ENCODE measurements around the gene MAN2C1.
"Not testable (repeated sequence)": the region's sequence is repeated elsewhere in the genome, so short reads cannot be mapped to it uniquely, and the experiment has no call there.

MAN2C1 gene

GRCh38 chr15:75354454-75354853, 14.0 kb downstream of the MAN2C1 start:
- H3K27ac ChIP-seq, result no peak overlapping the region

GRCh38 chr15:75353604-75354003, 14.8 kb downstream of the MAN2C1 start:
- no peak overlapping the region for H3K27ac ChIP-seq
- no peak for TF ChIP-seq CTCF (conservative IDR thresholded peaks at IDR 0.05)
- TF ChIP-seq ZFX (IDR thresholded peaks at IDR 0.05), result no peak

More at GRCh38 chr15:75354454-75354853, 14.0 kb downstream of the MAN2C1 start:
- no peak for TF ChIP-seq CTCF (conservative IDR thresholded peaks at IDR 0.05)
- no peak for TF ChIP-seq ZFX (IDR thresholded peaks at IDR 0.05)

- no peak overlapping the region for H3K27ac ChIP-seq
- TF ChIP-seq ZFX (IDR thresholded peaks at IDR 0.05), result no peak
- TF ChIP-seq CTCF (conservative IDR thresholded peaks at IDR 0.05), result no peak
Measured at GRCh38 chr15:75352186-75353080, 16.0 kb downstream of the MAN2C1 start.

GRCh38 chr15:75350601-75351361, 17.6 kb downstream of the MAN2C1 start:
- H3K27ac ChIP-seq, result no peak overlapping the region
- TF ChIP-seq ZFX (IDR thresholded peaks at IDR 0.05) (no peak), CTCF (conservative IDR thresholded peaks at IDR 0.05) (no peak)

GRCh38 chr15:75349851-75350588, 18.4 kb downstream of the MAN2C1 start:
- H3K27ac ChIP-seq, result no peak overlapping the region
- no peak for TF ChIP-seq CTCF (conservative IDR thresholded peaks at IDR 0.05)
- no peak for TF ChIP-seq ZFX (IDR thresholded peaks at IDR 0.05)

- H3K27ac ChIP-seq, result not testable (repeated sequence)
Measured at GRCh38 chr15:75349351-75349669, 19.1 kb downstream of the MAN2C1 start.

GRCh38 chr15:75348562-75349350, 19.7 kb downstream of the MAN2C1 start:
- TF ChIP-seq CTCF (conservative IDR thresholded peaks at IDR 0.05), result no peak
- TF ChIP-seq ZFX (IDR thresholded peaks at IDR 0.05), result no peak
- peak overlapping the region; percentile 63; the same call in 1 of the 2 replicates for H3K27ac ChIP-seq

Measured in C4-2B (cell line).